Spleen (tissue), 11 donors: ENCODE results near the gene CLASRP. TPM values are rescaled to one million over a fixed set of nuclear protein-coding genes. Genes with fewer than 3 reads are reported as not detected.

Experiments used
- DNase-seq: peaks from one replicate; pipeline ENCODE4 v3.0.0-alpha.2; 2020
- H3K27ac ChIP-seq, 8 donors: fragments of 200-600 bp; sonication (generic) in 7 of 8; 1 replicate in 4 of 8; 2 replicates in 4 of 8; pipeline versions ENCODE4 v1.5.0 to v1.8.0; 2016 to 2021; ENCODE audit warnings: inconsistent platforms in 4 of 8, mild to moderate bottlenecking in 4 of 8, moderate library complexity in 1 of 8
- H3K27me3 ChIP-seq, 7 donors: fragments of 200-600 bp; sonication (generic) in 6 of 7; replicated peaks in 1 of 7; 1 replicate in 4 of 7; 2 replicates in 3 of 7; pipeline versions ENCODE4 v1.5.0 to v1.8.0; 2016 to 2021; ENCODE audit warnings: inconsistent platforms in 3 of 7, mild to moderate bottlenecking in 1 of 7
- H3K36me3 ChIP-seq, 6 donors: fragments of 200-600 bp; sonication (generic) in 5 of 6; 1 replicate in 4 of 6; 2 replicates in 2 of 6; pipeline versions ENCODE4 v1.5.0 to v1.8.0; 2016 to 2021; ENCODE audit warnings: inconsistent platforms in 2 of 6
- H3K4me1 ChIP-seq, 6 donors: fragments of 200-600 bp; sonication (generic) in 5 of 6; 1 replicate in 3 of 6; 2 replicates in 3 of 6; pipeline versions ENCODE4 v1.5.0 to v1.8.0; 2016 to 2021; ENCODE audit warnings: inconsistent platforms in 3 of 6
- H3K4me3 ChIP-seq, 8 donors: fragments of 200-600 bp; sonication (generic) in 7 of 8; 1 replicate in 4 of 8; 2 replicates in 4 of 8; pipeline versions ENCODE4 v1.5.0 to v1.8.0; 2016 to 2021; ENCODE audit warnings: inconsistent platforms in 4 of 8, mild to moderate bottlenecking in 4 of 8, moderate library complexity in 2 of 8
- H3K9me3 ChIP-seq, 8 donors: fragments of 200-600 bp; sonication (generic) in 7 of 8; 1 replicate in 4 of 8; 2 replicates in 4 of 8; pipeline versions ENCODE4 v1.5.0 to v1.8.0; 2016 to 2021; ENCODE audit warnings: inconsistent platforms in 4 of 8
- POLR2A ChIP-seq, 3 donors: fragments of 450-650 bp; IDR thresholded peaks; one replicate each; pipeline ENCODE4 v1.5.1; 2017; ENCODE audit warnings: antibody characterized with exemption in 3 of 3, mild to moderate bottlenecking in 1 of 3
- POLR2AphosphoS5 ChIP-seq, 3 donors: sonication (generic); formaldehyde crosslinking; IDR thresholded peaks; one replicate each; pipeline ENCODE4 v1.5.1; 2017; ENCODE audit warnings: antibody characterized with exemption in 3 of 3
- WGBS, 5 donors: extraction: QIAGEN DNeasy Blood & Tissue Kit in 3 of 5; methylation state at CpG; one replicate each; pipeline versions ENCODE4 v1.1.5 to v1.1.7; 2013 to 2018; 5-methylcytosine and 5-hydroxymethylcytosine counted together
- intact Hi-C: fragments of 100-400 bp; cut with DNase I; formaldehyde crosslinking; loops from one replicate; pipeline ENCODE4 v1.15.0; 2023; ENCODE audit warnings: low total_unique reads
- polyA plus RNA-seq, 3 donors: library from polyadenylated mRNA; stranded (reverse); fragments of 200-250 nt; gene quantifications; one replicate each; pipeline ENCODE4 v1.2.1, GENCODE V29; 2013
- total RNA-seq, 7 donors: library from RNA; depleted of rRNA in 3 of 7; stranded (reverse); fragments of >200 nt in 3 of 7; fragmentation: NEBNext Ultra II Directional in 4 of 7; extraction: Animal tissue kit (Norgen Biotek cat#: 25700) in 4 of 7; gene quantifications; one replicate each; pipeline versions ENCODE4 v1.1.0 to v1.2.1, GENCODE V29; 2016 to 2021
- TF ChIP-seq, protein P1 (sequence below), 11 experiments: fragments of 200-600 bp in 7 of 11; fragments of 450-650 bp in 4 of 11; sonication (generic) in 4 of 11; IDR thresholded peaks in 8 of 11; conservative IDR thresholded peaks in 3 of 11; 1 replicate in 7 of 11; 2 replicates in 4 of 11; pipeline versions ENCODE4 v1.4.0 to v1.8.0; 2016 to 2021; ENCODE audit warnings: antibody characterized with exemption in 11 of 11, inconsistent platforms in 4 of 11, mild to moderate bottlenecking in 1 of 11
- donor health status: healthy with polysubstance abuse.
- donor health status: DM: no; HTN: no; CAD: no; lungs with moderate emphysema.
- donor health status: DM: no; HTN: no; CAD: no.
- donor health status: Bipolar disorder and iron deficiency.
- donor health status: healthy.
- donor health status: DM: no; HTN: no; CAD: no.
- donor health status: DM: yes; HTN: yes; CAD: no.

Gene CLASRP
- total and polyA plus RNA-seq, 10 donors, result 61.3 to 215 (median 145) TPM

DNA sequence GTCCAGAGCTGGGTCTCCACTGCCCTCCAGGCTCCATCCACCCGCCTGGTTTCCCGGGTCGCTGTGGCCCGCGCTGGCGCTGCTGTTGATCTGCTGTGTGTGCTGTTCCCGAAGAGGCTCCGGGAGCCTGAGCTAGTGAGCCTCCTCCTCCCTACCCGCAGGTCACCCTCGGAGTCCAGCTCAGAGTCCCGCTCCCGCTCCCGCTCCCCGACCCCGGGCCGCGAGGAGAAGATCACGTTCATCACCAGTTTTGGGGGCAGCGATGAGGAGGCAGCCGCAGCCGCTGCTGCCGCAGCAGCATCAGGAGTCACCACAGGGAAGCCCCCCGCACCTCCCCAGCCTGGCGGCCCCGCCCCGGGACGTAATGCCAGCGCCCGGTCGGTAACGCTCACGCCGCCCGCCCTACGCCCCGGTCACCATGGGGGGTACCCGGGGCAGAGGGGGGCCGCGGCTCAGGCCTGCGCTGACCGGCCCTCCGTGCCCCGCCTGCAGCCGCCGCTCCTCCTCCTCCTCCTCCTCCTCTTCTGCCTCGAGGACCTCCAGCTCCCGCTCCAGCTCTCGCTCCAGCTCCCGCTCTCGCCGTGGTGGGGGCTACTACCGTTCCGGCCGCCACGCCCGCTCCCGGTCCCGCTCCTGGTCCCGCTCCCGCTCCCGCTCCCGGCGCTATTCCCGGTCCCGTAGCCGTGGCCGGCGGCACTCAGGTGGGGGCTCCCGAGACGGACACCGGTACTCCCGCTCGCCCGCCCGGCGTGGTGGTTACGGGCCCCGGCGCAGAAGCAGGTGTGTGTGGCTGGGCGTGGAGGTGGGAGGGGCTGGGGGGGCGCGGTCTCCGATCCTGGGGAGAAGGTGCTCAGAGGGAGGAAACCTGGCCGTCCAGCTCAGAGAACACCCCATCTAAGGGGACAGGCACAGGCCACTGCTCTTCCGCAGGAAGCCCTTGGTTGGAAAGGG lies 25.3 kb downstream of the CLASRP start:
- WGBS, 5 donors, result 95 to 99% (median 97%) methylated on average over 53 to 85 of the region's 85 CpGs
- Histone ChIP-seq H3K9me3 (no peaks in the 10 kb centered on the region), H3K27ac (no peak overlapping the region), H3K4me3 (no peak overlapping the region), H3K36me3 (peaks cover 10 to 100% (median 98%) of the 10 kb centered on the region in 6 donors), H3K4me1 (peaks cover 0 to 9% (median 5%) of the 10 kb centered on the region in 6 donors), H3K27me3 (no peaks in the 10 kb centered on the region)
- intact Hi-C loops, result no loop called here
- TF ChIP-seq POLR2AphosphoS5 (IDR thresholded peaks at IDR 0.05) (peak in 2 of 3 donors; percentile 26 to 51), POLR2A (IDR thresholded peaks at IDR 0.05) (no peak)
- TF ChIP-seq, protein P1, sequence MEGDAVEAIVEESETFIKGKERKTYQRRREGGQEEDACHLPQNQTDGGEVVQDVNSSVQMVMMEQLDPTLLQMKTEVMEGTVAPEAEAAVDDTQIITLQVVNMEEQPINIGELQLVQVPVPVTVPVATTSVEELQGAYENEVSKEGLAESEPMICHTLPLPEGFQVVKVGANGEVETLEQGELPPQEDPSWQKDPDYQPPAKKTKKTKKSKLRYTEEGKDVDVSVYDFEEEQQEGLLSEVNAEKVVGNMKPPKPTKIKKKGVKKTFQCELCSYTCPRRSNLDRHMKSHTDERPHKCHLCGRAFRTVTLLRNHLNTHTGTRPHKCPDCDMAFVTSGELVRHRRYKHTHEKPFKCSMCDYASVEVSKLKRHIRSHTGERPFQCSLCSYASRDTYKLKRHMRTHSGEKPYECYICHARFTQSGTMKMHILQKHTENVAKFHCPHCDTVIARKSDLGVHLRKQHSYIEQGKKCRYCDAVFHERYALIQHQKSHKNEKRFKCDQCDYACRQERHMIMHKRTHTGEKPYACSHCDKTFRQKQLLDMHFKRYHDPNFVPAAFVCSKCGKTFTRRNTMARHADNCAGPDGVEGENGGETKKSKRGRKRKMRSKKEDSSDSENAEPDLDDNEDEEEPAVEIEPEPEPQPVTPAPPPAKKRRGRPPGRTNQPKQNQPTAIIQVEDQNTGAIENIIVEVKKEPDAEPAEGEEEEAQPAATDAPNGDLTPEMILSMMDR (IDR thresholded peaks at IDR 0.05 in 8 of 11, conservative IDR thresholded peaks at IDR 0.05 in 3 of 11), result no peak
- no peak for DNase-seq

DNA sequence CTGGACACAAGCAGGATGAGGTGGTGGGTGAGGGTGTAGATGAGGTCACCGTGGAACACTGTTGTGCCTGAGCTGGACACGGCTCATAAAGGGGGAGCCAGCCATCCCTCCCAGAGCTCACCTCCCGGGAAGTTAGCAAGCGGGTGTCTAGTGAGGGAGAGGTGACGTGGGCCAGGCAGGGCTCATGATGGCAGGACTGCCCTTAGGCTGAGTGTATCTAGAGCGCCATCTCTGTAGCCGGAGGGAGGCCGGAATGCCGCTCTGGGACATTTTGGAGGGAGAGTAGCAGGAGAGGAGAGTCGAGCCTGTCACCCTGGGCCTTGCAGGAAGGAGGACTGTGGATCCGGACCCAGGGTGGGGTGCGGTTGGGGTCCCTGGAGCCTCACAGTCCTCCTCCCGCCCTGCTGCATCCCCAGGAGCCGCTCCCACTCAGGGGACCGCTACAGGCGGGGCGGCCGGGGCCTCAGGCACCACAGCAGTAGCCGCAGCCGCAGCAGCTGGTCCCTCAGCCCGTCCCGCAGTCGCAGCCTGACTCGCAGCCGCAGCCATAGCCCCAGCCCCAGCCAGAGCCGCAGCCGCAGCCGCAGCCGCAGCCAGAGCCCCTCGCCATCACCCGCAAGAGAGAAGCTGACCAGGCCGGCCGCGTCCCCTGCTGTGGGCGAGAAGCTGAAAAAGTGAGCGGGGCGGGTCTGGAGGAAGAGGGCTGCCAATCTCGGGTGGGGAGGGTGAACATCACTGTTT lies 28.2 kb downstream of the CLASRP start:
- DNase-seq, result no peak
- Histone ChIP-seq H3K9me3 (no peaks in the 10 kb centered on the region), H3K27ac (no peak overlapping the region), H3K4me1 (no peaks in the 10 kb centered on the region), H3K4me3 (no peak overlapping the region), H3K27me3 (no peaks in the 10 kb centered on the region), H3K36me3 (peaks cover 9 to 100% (median 98%) of the 10 kb centered on the region in 6 donors)
- intact Hi-C loops, result no loop called here
- TF ChIP-seq, protein P1 (IDR thresholded peaks at IDR 0.05 in 8 of 11, conservative IDR thresholded peaks at IDR 0.05 in 3 of 11), result no peak
- TF ChIP-seq POLR2AphosphoS5 (IDR thresholded peaks at IDR 0.05), result peak in 1 of 3 donors; percentile 49
- 93 to 95% (median 95%) methylated on average over 32 to 38 of the region's 38 CpGs for WGBS, 5 donors

DNA sequence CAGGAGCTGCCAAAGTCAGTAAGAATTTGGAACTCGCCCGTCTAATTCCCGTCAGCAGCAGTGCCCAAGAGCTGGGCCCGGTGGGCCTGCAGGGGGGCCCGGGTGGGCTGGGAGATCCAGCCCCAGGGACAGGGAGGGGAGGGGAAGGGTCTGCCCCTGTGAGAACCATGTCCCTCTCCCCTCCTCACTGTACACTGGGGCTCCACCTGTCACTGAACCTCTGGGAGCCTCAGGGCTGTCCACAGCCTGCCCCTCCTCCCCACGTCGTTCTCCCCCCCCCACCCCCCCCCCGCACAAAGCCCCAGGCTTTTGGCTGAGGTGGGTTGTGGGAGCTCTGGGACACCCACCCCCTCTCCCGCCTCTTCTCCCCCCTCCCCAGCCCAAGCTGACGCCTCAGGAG lies 29.2 kb downstream of the CLASRP start:
- H3K36me3 ChIP-seq, result peaks cover 9 to 100% (median 98%) of the 10 kb centered on the region in 6 donors
- no peak overlapping the region for H3K4me3 ChIP-seq
- H3K27ac ChIP-seq, result no peak overlapping the region
- intact Hi-C loops, result no loop called here
- H3K4me1 ChIP-seq, result peaks cover 0 to 3% (median 0%) of the 10 kb centered on the region in 6 donors
- 63 to 93% (median 90%) methylated on average over 3 to 8 of the region's 10 CpGs for WGBS, 5 donors
- no peaks in the 10 kb centered on the region for H3K27me3 ChIP-seq
- H3K9me3 ChIP-seq, result no peaks in the 10 kb centered on the region
- no peak for TF ChIP-seq POLR2AphosphoS5 (IDR thresholded peaks at IDR 0.05)
- TF ChIP-seq, protein P1 (IDR thresholded peaks at IDR 0.05 in 8 of 11, conservative IDR thresholded peaks at IDR 0.05 in 3 of 11), result no peak
- TF ChIP-seq POLR2A (IDR thresholded peaks at IDR 0.05), result no peak
- DNase-seq, result no peak
